GM18505 (cell line): Measurements from ENCODE around the gene SERPINE2.

Source experiments
- ATAC-seq: cut with Tn5 transposase; IDR thresholded peaks from one replicate; pipeline ENCODE4 v1.9.1; 2021; ENCODE audit not compliant: unreplicated experiment
- POLR2A ChIP-seq: IDR thresholded peaks from 4 replicates; pipeline ENCODE4 v1.6.1; 2011; ENCODE audit warnings: borderline replicate concordance; ENCODE audit not compliant: insufficient read depth, insufficient read length; ENCODE audit errors: extremely low read depth

The SERPINE2 gene

DNA sequence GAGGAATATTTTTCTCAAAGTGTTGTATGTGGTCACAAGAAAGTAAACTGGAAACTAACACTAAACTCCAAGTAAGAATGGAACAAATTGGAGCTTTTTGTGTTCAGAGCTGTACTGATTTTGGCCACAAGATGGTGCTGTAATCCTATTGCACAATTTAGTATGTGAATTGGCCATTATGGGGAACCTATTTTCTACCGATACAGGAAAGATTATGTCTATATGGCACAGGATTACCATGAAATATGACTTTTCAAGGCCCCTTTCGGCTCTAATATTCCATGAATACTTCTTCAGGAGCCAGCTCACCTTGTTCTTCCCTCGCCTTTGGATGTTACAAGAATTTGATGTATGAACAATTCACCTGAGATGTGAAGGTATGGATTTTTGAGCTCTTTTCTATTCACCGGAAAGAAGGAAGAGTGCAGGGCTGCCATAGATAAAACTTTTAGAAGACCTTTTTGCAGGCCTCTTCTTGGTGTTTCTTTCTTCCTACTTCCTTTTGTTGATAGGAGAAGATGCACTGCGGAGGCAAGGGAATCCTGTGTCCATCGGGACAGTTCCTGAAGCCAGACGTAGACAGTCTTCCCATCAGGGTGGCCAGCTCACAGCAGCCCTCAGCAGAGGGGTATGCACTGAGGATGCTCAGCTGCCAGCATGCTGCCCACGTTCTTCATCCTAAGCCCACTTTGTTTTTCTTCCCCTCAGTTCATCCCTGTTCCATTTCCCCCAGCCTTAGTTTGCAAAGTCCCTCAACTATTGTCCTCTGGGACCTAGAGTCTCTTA is 68.5 kb downstream of the SERPINE2 start:
- no peak for TF ChIP-seq POLR2A
- no peak for ATAC-seq

DNA sequence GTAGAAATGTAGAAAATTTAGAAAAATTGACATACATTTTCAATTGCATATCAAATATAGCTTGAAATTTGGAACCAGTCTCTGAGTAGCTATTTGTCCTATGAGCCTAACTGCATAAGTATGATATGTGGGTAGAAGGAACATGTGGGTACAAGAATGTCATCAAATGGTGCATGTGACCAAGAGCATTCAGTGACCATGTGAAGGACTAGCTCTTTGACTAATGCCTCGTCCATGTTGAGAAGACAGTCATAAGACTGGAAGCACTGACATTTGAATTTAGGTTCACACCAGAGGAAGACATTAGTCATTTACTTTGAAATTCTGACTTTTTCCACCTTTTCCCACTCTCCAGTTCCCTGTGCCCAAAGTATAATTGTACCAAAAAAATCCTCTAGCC is 69.2 kb downstream of the SERPINE2 start:
- no peak for TF ChIP-seq POLR2A
- ATAC-seq, result no peak

DNA sequence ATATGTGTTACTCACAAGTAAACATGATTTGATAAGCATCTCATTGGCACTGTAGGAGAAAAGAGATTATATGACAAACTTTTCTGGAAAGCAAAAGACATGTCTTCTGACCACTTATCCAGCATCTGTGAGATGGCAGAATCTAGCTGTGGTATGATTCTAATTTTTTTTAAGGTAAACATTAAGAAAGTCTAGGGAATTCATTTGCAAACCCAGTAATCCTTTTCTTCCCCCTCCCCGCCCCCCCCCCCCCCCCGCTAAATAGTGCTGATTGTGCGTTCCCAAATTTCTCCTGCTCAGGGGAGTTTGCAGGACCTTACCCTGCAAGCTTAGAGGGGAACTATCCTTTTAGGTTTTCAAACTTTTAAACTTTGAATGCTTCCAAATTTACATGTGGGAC is 69.8 kb downstream of the SERPINE2 start:
- ATAC-seq, result no peak
- no peak for TF ChIP-seq POLR2A

DNA sequence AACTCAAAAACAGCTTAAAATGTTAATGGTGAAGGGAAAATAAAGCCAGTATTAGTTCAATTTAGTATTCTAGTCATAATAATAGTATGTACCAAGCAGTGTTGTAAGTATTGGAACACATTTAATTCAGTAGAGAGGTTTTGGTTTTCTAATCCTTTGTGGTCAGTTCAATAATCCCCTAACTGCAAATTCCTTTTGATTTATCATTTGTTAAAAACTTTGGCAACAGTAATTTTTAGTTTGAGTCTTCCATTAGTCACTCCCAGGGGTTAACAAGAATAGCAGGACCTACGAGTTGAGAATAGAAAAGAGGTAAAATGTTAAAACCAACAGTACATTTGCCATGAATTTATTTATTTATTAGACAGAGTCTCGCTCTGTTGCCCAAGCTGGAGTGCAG is 71.1 kb downstream of the SERPINE2 start:
- no peak for ATAC-seq
- no peak for TF ChIP-seq POLR2A

DNA sequence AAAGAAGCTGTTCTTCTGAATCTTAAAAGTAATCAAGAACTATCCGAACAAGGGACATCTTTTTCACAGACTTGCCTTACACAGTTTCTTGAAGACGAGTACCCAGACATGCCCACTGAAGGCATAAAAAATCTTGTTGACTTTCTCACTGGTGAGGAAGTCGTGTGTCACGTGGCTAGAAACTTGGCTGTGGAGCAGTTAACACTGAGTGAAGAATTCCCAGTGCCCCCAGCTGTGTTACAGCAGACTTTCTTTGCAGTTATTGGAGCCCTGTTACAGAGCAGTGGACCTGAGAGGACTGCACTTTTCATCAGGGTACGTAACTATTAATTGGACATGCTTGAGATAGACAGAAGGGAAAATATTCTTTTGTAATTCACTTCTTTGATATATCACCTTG is 79.4 kb downstream of the SERPINE2 start:
- TF ChIP-seq POLR2A, result no peak
- no peak for ATAC-seq

DNA sequence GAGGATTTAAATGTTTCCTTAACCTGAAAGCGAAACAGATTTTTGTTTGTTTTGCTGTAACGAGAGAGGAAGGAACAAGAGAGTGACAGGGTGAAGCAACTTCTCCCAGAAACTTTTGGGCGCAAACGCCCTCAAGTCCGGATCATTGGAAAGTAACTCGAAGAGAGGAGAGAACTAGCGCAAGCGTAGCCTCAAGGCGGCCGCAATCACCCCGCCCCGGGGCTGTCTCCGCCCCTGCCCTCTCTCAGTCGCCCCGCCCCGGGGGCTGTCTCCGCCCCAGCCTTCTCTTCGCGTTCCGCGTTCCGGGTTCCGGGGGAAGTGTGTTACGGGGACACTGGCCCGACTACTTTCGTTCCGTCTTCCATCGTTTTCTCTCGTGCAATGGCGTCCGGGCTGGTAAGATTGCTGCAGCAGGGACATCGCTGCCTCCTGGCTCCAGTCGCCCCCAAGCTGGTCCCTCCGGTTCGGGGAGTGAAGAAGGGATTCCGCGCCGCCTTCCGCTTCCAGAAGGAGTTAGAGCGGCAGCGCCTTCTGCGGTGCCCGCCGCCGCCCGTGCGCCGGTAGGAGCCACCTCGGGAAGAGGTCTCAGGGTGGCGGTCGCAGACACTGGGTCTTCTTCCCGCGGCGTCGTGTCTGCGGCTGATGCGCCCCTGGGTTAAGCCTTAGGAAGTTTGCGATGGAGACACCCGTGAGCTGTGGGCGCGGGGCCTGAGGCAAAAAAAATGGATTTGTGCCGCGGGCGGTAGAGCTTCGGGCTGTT is 81.8 kb downstream of the SERPINE2 start, which contains the start of gene MRPL44:
Gene MRPL44, plus strand, starts transcription at position 372 of the 760 bp plus-strand sequence. Its CDS starts 10 bp downstream, at position 382.
- peak; percentile 69 for TF ChIP-seq POLR2A
- ATAC-seq, result peak; percentile 97

DNA sequence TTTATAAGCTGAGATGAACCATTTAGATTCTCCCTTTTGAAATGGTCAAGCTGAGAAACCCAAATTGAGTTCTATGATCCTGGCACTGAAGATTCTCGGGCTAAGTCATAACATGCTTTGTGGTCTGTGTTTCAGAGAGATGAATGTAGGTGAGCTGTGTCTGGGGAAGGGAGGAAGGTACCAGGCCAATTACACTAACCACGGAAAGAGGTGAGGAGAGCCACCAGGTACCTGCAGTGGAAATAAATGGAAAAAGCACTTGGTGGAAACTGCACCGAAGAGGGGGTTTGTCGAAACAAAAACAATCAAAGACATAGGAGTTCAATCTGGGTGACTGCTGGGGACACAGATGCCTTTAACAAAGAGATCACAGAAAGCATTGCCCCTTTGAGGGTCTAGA is 82.8 kb downstream of the SERPINE2 start:
- no peak for ATAC-seq
- no peak for TF ChIP-seq POLR2A

DNA sequence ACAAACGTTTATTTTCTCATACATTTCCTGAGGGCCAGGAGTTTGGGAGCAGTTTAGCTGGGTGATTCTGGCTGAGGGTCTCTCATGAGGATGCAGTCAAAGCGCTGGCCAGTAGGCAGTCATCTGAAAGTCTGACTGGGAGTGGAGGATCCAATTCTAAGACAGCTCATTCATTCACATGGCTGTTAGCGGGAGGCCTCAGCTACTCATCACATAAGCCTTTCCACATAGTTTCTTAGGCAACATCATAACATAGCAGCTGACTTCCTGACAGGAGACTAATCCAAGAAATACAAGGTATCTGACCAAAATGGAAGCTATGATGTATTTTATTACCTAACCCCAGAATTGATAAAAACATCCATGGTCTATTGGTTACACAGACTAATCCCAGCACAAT is 84.7 kb downstream of the SERPINE2 start:
- TF ChIP-seq POLR2A, result no peak
- ATAC-seq, result no peak

DNA sequence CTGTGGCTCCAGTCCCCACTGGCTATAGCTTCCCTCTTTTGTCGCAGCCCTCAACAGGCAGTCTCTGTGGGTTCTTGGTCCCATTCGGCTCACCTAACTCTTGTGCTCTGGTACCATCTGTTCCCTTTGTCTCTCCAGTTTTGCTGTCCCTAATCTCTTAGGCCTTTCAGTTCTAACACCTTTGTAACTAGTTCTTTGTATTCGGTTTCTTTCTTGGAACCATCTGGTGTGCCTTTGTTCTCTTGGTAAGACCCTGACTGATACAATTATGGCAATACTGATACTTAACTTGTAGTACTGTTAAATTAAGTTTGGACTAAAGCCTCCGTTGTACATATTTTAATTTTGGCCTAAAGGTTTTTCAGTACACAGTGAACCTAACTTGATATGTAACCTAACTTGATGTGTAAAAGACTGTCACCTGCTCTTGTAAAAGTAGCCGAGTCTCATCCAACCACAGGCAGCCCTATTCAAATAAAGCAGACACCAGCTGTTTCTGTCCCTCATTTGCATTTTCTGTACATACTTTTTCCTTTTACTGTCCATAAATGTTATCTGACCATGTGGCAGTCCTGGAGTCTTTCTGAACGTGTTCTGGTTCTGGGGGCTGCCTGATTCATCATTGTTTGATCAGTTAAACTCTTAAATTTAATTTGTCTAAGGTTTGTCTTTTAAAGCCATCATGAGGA is 86.7 kb downstream of the SERPINE2 start:
- ATAC-seq, result peak; percentile 35
- peak; percentile 37 for TF ChIP-seq POLR2A

DNA sequence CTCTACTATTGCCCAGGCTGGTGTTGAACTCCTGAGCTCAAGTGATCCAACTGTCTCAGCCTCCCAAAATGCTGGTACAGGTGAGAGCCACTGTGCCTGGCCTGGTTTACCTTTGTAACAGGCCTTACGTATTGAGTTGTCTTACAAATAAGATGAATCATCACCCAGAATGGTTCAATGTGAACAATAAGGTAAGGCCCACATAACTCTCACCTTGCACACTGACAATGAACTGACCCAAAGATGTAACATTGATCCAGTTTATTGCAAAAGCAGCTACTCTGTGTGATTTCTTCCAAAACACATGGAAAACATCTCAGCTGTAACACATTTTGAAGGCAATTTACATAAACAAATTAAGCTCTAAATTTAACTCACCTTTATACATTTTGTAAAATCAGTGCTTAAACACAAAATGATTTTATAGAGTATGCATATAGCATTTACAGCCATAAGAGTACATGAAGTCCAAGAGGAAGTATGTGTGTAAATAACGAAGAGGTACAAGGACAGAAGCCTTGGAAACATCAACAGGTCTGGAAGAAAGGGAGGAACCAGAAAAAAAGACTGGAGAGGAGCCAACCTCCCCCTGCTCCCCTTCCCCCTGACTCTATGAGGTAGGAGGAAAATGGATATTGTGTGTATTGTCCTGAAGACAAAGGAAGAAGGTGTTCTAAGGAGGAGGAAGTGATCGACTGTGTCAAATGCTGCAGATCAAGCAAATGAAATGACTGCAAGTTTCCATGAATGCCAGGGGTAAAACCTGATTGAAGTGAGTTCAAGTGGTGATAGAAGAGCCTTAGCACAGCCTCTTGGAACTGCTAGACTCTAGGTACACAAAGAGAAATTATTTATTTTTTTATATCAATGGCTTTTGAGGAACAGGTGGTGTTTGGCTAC is 88.4 kb downstream of the SERPINE2 start:
- no peak for ATAC-seq
- no peak for TF ChIP-seq POLR2A

DNA sequence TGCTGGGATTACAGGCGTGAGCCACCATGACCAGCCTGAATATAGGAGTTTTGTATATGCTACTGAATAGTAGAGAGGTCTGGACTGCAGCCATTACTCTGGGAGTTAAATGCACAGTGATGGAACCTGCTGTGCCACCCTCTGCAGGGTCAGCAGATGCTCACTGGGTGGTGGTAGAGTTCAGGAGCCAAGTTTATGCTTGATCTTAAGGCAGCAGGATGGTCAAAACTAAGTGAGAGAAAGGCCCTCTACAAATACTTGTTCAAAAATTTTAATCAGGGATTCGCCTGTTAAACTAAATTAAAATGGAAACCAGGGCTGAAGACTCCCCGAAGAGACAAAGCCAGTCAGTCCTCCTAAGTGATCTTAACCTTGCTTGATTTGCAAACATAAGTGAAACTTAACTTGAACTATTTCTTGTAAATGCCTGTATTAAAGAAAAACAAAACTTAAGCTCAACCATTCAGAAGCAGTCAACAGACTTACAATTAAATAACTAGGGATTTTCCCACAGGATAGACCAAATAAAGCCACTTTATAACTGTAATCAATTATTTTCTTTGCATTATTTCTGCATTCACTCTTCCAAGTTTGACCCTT is 89.7 kb downstream of the SERPINE2 start:
- no peak for ATAC-seq
- TF ChIP-seq POLR2A, result peak; percentile 29

DNA sequence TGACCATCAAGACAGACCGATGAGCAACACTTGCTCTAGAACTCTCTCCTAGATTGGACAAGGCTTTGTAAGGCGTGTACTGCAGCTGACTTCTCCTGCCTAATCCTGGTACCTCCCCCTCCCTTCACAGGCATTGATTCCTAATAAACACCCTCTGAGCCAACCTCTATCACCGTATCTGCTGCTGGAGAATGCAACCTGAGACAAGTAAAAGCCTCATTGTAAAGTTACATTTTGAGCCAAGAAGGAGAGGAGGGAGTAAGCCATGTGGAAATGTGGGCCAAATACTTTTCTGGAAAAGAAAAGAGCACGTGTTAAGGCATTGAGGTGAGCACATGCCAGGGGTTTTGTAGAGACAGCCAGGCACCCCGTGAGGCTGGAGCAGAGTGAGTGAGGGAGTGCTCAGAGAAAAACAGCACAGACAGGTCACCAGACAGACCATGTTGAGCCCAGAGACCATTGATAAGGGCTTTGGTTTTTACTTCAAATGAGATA is 91.3 kb downstream of the SERPINE2 start:
- no peak for ATAC-seq
- TF ChIP-seq POLR2A, result no peak
